Measurements from ENCODE around the gene SAMD4B. TPM values are rescaled to one million over a fixed set of nuclear protein-coding genes. Genes with fewer than 3 reads are reported as not detected.

The SAMD4B gene
- total and polyA plus RNA-seq, 10 of the 15 experiments (the other 5 are each of a cell fraction or from before 2014, with no cell fraction given), result 2.4 to 43.3 (median 23.9) TPM

DNA sequence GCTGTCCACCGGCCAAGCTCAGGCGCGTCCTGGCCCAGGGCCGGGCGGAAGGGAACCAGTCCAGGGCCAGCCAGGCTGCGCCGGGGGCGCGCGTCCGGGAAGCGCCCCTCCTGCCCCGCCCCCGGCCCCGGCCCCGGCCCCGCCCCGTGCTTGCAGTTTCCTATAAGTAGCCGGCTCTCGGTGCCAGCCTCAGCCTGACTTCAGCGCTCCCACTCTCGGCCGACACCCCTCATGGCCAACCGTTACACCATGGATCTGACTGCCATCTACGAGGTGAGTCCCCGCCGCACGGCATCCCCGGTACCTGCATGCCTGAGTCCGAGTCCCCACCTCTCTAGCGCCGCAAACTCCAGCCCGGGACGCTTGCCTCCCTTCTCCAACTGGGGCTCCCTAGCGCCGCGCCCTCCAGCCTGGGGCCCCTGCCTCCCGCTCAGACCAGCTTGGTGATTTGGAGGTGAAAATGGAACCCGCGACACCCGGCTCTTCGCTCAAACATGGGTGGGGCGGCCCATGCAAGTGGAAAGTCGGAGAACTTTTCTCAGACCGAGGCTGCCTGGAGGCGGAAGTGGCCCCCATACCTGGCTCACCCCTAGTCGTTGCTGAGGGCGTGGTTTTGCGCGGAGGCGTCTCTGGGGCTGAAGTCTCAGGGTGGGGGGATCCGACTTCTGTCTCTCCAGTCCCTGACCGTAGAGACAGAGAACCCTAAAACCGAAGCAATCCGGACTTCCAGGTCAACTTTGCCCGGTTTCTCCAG is 64.6 kb downstream of the SAMD4B start, which contains the start of gene ZFP36 (continued):
- TF ChIP-seq GATAD2B (conservative IDR thresholded peaks at IDR 0.05; ENCODE audit: low read depth) (peak; percentile 57; the same call in 1 of the 2 replicates), SIN3A (IDR thresholded peaks at IDR 0.05; ENCODE audit: low read depth, low read length) (0 out of 2 replicates have a peak, but pooled peaks have one; percentile 71), MXI1 (IDR thresholded peaks at IDR 0.05; ENCODE audit: low read depth, low read length) (no peak), SMARCA5 (IDR thresholded peaks at IDR 0.05) (0 out of 2 replicates have a peak, but pooled peaks have one; percentile 54), EED (IDR thresholded peaks at IDR 0.05; ENCODE audit: low read depth) (no peak), ZNF622 (IDR thresholded peaks at IDR 0.05) (no peak), TCF12 (IDR thresholded peaks at IDR 0.05; ENCODE audit: low read depth, low read length) (peak; percentile 77; the same call in 1 of the 2 replicates), NBN (IDR thresholded peaks at IDR 0.05) (peak; percentile 79), CHD2 (IDR thresholded peaks at IDR 0.05; ENCODE audit: borderline replicate concordance, low read depth, low read length) (peak; percentile 37), GABPA (IDR thresholded peaks at IDR 0.05; ENCODE audit: low read depth) (no peak), EGR1 (IDR thresholded peaks at IDR 0.05; ENCODE audit: borderline replicate concordance in 1 of 2, low read depth in 2 of 2, low read length in 2 of 2) (peak; percentile 24 to 66; a peak in 2 of 3 replicates), NFXL1 (IDR thresholded peaks at IDR 0.05; ENCODE audit: borderline replicate concordance) (no peak), ZNF384 (IDR thresholded peaks at IDR 0.05; ENCODE audit: borderline replicate concordance, low read depth, low read length) (no peak), RELA (IDR thresholded peaks at IDR 0.05; ENCODE audit: borderline replicate concordance, partially characterized antibody) (no peak), POU2F2 (IDR thresholded peaks at IDR 0.05; ENCODE audit: borderline replicate concordance, low read depth, low read length) (peak; percentile 99), CBX3 (IDR thresholded peaks at IDR 0.05; ENCODE audit: borderline replicate concordance, low read depth) (no peak), BHLHE40 (IDR thresholded peaks at IDR 0.05; ENCODE audit: borderline replicate concordance in 1 of 2, low read depth in 2 of 2, low read length in 1 of 2) (peak; percentile 48 to 59; a peak in 3 of 4 replicates), CEBPB (IDR thresholded peaks at IDR 0.05; ENCODE audit: borderline replicate concordance in 1 of 2, low read depth in 2 of 2, low read length in 2 of 2) (no peak), FOXM1 (IDR thresholded peaks at IDR 0.05; ENCODE audit: low read depth, low read length) (no peak), SMAD1 (IDR thresholded peaks at IDR 0.05; ENCODE audit: low read depth, partially characterized antibody) (peak; percentile 98), CHD1 (IDR thresholded peaks at IDR 0.05; ENCODE audit: low read depth, low read length) (peak; percentile 81), MYB (IDR thresholded peaks at IDR 0.05; ENCODE audit: borderline replicate concordance, low read depth, low read length) (peak; percentile 52; the same call in 1 of the 2 replicates), NR2C2 (IDR thresholded peaks at IDR 0.05; ENCODE audit: borderline replicate concordance, control insufficient read depth, insufficient read length, low read depth) (no peak), HDGF (IDR thresholded peaks at IDR 0.05) (no peak), RBBP5 (conservative IDR thresholded peaks at IDR 0.05) (no peak), MEF2B (IDR thresholded peaks at IDR 0.05; ENCODE audit: partially characterized antibody, poor library complexity, severe bottlenecking) (no peak), YBX1 (IDR thresholded peaks at IDR 0.05) (no peak), MTA2 (IDR thresholded peaks at IDR 0.05; ENCODE audit: low read depth) (no peak)
- TF ChIP-seq, protein P1, sequence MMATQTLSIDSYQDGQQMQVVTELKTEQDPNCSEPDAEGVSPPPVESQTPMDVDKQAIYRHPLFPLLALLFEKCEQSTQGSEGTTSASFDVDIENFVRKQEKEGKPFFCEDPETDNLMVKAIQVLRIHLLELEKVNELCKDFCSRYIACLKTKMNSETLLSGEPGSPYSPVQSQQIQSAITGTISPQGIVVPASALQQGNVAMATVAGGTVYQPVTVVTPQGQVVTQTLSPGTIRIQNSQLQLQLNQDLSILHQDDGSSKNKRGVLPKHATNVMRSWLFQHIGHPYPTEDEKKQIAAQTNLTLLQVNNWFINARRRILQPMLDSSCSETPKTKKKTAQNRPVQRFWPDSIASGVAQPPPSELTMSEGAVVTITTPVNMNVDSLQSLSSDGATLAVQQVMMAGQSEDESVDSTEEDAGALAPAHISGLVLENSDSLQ (IDR thresholded peaks at IDR 0.05), result peak; percentile 9; the same call in 1 of the 2 replicates
- TF ChIP-seq, protein P2, sequence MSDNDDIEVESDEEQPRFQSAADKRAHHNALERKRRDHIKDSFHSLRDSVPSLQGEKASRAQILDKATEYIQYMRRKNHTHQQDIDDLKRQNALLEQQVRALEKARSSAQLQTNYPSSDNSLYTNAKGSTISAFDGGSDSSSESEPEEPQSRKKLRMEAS (IDR thresholded peaks at IDR 0.05; ENCODE audit: low read depth, low read length), result peak; percentile 66
- TF ChIP-seq, protein P3, sequence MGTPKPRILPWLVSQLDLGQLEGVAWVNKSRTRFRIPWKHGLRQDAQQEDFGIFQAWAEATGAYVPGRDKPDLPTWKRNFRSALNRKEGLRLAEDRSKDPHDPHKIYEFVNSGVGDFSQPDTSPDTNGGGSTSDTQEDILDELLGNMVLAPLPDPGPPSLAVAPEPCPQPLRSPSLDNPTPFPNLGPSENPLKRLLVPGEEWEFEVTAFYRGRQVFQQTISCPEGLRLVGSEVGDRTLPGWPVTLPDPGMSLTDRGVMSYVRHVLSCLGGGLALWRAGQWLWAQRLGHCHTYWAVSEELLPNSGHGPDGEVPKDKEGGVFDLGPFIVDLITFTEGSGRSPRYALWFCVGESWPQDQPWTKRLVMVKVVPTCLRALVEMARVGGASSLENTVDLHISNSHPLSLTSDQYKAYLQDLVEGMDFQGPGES (IDR thresholded peaks at IDR 0.05), result no peak
